Glutamatergic neuron (in vitro differentiated cells): ENCODE results near the gene RIIAD1. TPM values are rescaled to one million over a fixed set of nuclear protein-coding genes. Genes with fewer than 3 reads are reported as not detected.

Experiments
- DNase-seq: peaks from one replicate; pipeline ENCODE4 v3.0.0; 2022
- H3K27ac Mint-ChIP-seq: one replicate; pipeline ENCODE4 v1.8.0; 2020; ENCODE audit warnings: mild to moderate bottlenecking, mixed read lengths, inconsistent platforms; ENCODE audit not compliant: unreplicated experiment
- H3K27me3 Mint-ChIP-seq: one replicate; pipeline ENCODE4 v1.8.0; 2020; ENCODE audit warnings: mild to moderate bottlenecking, moderate library complexity, mixed read lengths, inconsistent platforms; ENCODE audit not compliant: unreplicated experiment
- H3K36me3 Mint-ChIP-seq: one replicate; pipeline ENCODE4 v1.8.0; 2020; ENCODE audit warnings: mild to moderate bottlenecking, mixed read lengths, inconsistent platforms; ENCODE audit not compliant: unreplicated experiment
- H3K4me1 Mint-ChIP-seq: one replicate; pipeline ENCODE4 v1.8.0; 2020; ENCODE audit warnings: mild to moderate bottlenecking, low read depth, mixed read lengths, inconsistent platforms; ENCODE audit not compliant: unreplicated experiment
- H3K4me3 Mint-ChIP-seq: one replicate; pipeline ENCODE4 v1.8.0; 2020; ENCODE audit warnings: mild to moderate bottlenecking, mixed read lengths, inconsistent platforms; ENCODE audit not compliant: unreplicated experiment
- H3K9me3 Mint-ChIP-seq: one replicate; pipeline ENCODE4 v1.8.0; 2020; ENCODE audit warnings: mild to moderate bottlenecking, moderate library complexity, mixed read lengths, inconsistent platforms; ENCODE audit not compliant: unreplicated experiment
- total RNA-seq: library from RNA; stranded (reverse); fragmentation: NEBNext Ultra II Directional; extraction: Animal tissue kit (Norgen Biotek cat#: 25700); gene quantifications from one replicate; pipeline ENCODE4 v1.2.1, GENCODE V29; 2021; ENCODE audit not compliant: unreplicated experiment
- TF ChIP-seq, protein P1 (sequence below): fragments of 200-600 bp; sonication (generic); IDR thresholded peaks from one replicate; pipeline ENCODE4 v1.5.0; 2021; ENCODE audit not compliant: partially characterized antibody, unreplicated experiment

RIIAD1 gene
- total RNA-seq, 1 donor from 2014 or later = 3.8 TPM

DNA sequence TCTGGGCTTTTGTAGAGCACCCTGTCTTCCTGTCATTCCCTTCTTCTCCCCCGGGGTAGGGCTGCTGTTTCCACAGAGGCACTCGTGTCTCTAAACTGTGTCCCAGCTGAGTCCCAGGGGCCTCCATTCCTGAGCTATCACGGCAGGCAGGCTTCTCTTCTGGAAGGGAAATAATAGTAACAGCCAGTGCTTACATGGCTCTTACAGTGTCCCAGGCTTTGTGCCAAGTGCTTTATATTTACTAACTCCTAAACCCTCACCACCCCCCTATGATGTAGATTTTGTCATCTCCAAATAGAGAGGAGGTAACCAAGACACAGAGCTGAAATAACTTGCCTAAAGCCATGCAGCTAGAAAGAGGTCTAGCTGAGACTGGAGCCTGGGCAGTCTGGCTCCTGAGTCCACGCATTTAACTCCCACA, 3.3 kb upstream of the RIIAD1 start:
- H3K27ac Mint-ChIP-seq = peak overlapping the region; percentile 85
- TF ChIP-seq, protein P1, sequence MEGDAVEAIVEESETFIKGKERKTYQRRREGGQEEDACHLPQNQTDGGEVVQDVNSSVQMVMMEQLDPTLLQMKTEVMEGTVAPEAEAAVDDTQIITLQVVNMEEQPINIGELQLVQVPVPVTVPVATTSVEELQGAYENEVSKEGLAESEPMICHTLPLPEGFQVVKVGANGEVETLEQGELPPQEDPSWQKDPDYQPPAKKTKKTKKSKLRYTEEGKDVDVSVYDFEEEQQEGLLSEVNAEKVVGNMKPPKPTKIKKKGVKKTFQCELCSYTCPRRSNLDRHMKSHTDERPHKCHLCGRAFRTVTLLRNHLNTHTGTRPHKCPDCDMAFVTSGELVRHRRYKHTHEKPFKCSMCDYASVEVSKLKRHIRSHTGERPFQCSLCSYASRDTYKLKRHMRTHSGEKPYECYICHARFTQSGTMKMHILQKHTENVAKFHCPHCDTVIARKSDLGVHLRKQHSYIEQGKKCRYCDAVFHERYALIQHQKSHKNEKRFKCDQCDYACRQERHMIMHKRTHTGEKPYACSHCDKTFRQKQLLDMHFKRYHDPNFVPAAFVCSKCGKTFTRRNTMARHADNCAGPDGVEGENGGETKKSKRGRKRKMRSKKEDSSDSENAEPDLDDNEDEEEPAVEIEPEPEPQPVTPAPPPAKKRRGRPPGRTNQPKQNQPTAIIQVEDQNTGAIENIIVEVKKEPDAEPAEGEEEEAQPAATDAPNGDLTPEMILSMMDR = no peak
- H3K4me1 Mint-ChIP-seq = peaks cover 50% of the 10 kb centered on the region

DNA sequence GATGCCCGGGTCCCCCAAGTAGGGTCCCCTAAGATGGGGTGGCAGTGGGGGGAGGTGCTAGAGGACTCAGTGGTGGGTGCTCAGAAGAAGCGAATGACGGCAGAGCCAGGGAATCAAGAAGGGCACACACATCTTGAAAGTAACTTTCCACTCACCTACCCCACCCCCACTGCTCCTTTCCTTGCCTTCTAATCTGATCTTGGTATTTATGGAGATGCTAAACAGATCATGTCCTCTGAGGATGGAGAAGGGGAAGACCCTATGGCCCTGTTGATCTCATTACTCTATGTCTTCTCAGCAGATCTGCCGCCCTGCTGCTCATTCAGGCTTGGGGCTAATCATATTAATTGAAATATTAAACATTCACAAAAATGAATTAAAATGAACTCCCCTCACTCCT, 2.7 kb upstream of the RIIAD1 start:
- no peak for DNase-seq
- Mint-ChIP-seq H3K9me3 (peaks cover 14% of the 10 kb centered on the region), H3K36me3 (peaks cover 6% of the 10 kb centered on the region), H3K4me3 (peak overlapping the region; percentile 100), H3K27ac (peak overlapping the region; percentile 40), H3K4me1 (peaks cover 45% of the 10 kb centered on the region), H3K27me3 (peaks cover 24% of the 10 kb centered on the region)
- TF ChIP-seq, protein P1 = no peak

More for the DNA sequence above, 3.3 kb upstream of the RIIAD1 start:
- peaks cover 14% of the 10 kb centered on the region for H3K9me3 Mint-ChIP-seq
- peaks cover 22% of the 10 kb centered on the region for H3K27me3 Mint-ChIP-seq
- peaks cover 11% of the 10 kb centered on the region for H3K36me3 Mint-ChIP-seq
- no peak for DNase-seq
- peak overlapping the region; percentile 100 for H3K4me3 Mint-ChIP-seq

DNA sequence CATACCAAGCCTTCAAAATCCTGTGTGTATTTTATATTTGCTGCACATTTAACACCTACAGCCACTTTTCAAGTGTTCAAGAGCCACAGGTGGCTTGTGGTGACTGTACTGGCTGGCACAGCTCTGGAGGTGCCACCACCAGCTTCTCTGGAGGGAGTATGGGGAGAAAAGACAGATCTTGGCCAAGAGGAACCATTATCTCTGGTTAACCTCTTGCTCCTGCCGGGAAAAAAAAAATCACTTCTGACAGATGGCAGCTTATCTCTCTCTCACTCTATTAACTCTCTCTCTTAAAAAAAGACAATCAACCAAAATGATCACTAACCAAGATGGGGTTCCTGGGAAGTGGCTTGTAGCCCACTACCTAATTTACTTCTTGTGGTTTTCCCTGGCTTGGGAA, 1.2 kb upstream of the RIIAD1 start:
- peaks cover 14% of the 10 kb centered on the region for H3K9me3 Mint-ChIP-seq
- peak overlapping the region; percentile 50 for H3K4me3 Mint-ChIP-seq
- TF ChIP-seq, protein P1 = no peak
- H3K4me1 Mint-ChIP-seq = peaks cover 33% of the 10 kb centered on the region
- peak overlapping the region; percentile 25 for H3K27ac Mint-ChIP-seq
- no peaks in the 10 kb centered on the region for H3K36me3 Mint-ChIP-seq
- peaks cover 28% of the 10 kb centered on the region for H3K27me3 Mint-ChIP-seq
- DNase-seq = no peak

DNA sequence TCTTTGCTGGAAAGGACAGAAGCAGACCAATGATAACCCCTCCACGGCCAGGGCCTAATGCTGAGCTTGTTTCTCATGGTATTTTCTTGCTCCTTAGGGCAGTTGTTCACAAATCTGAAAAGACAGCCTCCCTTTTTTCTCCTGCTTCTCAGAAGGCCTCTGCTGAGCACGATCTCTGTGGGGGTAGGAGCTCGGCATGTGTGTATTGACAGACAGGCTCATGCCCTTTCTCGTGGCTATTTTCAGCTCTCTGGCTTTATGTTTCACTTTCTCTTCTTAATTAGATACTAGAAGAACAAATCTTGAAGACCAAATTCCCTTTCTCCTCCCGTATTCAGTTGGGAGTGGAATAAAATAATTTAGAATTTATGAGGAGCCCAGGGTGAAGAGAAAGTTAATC, 768 bp upstream of the RIIAD1 start:
- peak overlapping the region; percentile 73 for H3K4me3 Mint-ChIP-seq
- H3K27ac Mint-ChIP-seq = peak overlapping the region; percentile 25
- H3K9me3 Mint-ChIP-seq = peaks cover 11% of the 10 kb centered on the region
- peaks cover 30% of the 10 kb centered on the region for H3K4me1 Mint-ChIP-seq
- no peak for DNase-seq
- H3K27me3 Mint-ChIP-seq = peaks cover 24% of the 10 kb centered on the region
- TF ChIP-seq, protein P1 = no peak
- no peaks in the 10 kb centered on the region for H3K36me3 Mint-ChIP-seq

DNA sequence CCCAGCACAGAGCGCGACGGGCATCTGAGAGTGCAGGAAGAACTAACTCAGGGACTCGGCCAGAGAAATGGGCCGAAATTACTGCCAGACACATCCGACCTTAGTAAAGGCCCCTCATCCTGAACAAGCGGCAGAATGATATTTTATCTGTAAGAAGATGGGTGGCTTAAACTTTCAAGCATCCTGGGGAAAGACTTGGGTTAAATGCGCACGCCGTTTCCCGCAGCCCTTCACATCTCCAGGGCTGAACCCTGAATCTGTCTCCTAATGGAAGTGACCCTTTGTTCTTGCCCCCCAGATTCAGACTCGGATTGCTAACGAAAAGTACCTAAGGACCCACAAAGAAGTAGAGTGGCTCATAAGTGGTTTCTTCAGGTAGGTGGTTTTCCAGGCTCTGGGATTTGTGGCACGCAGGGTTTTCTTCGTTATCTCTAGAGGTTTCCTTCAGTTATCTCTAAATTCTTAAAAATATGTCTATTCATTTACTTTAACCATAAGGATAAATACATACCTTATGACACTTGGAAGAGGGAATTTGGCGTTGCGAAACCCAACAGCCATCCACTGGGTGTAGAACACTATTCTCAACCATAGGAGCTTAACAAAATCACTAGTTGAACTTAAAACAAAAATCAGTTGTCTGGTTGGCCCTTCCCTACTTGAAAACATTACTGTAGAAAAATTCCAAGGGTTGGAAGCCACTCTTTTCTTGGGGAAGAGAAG, 627 bp downstream of the RIIAD1 start:
- no peak overlapping the region for H3K27ac Mint-ChIP-seq
- no peaks in the 10 kb centered on the region for H3K36me3 Mint-ChIP-seq
- DNase-seq = no peak
- TF ChIP-seq, protein P1 = no peak
- peak overlapping the region; percentile 84 for H3K4me3 Mint-ChIP-seq
- H3K4me1 Mint-ChIP-seq = peaks cover 29% of the 10 kb centered on the region
- peaks cover 24% of the 10 kb centered on the region for H3K27me3 Mint-ChIP-seq
- H3K9me3 Mint-ChIP-seq = peaks cover 7% of the 10 kb centered on the region
